Thyroid gland (tissue), 4 donors: Measurements from ENCODE around the gene NR2F1-AS1. TPM values are rescaled to one million over a fixed set of nuclear protein-coding genes. Genes with fewer than 3 reads are reported as not detected.

Experiments
- DNase-seq, 2 donors: peaks; one replicate each; pipeline ENCODE4 v3.0.0-alpha.2; 2019
- H3K27ac ChIP-seq, 3 donors: fragments of 200-600 bp; sonication (generic); 1 replicate in 2 of 3; 2 replicates in 1 of 3; pipeline ENCODE4 v1.5.1; 2016 to 2019; ENCODE audit warnings: mild to moderate bottlenecking in 1 of 3, moderate library complexity in 1 of 3
- H3K27me3 ChIP-seq: fragments of 200-600 bp; sonication (generic); one replicate; pipeline ENCODE4 v1.5.1; 2019
- H3K36me3 ChIP-seq, 2 donors: fragments of 200-600 bp; sonication (generic); one replicate each; pipeline ENCODE4 v1.5.1; 2016 to 2019
- H3K4me1 ChIP-seq, 2 donors: fragments of 200-600 bp; sonication (generic); one replicate each; pipeline ENCODE4 v1.5.1; 2017 to 2019
- H3K4me3 ChIP-seq, 3 donors: fragments of 200-600 bp; sonication (generic); replicated peaks in 1 of 3; 1 replicate in 2 of 3; 2 replicates in 1 of 3; pipeline ENCODE4 v1.5.1; 2016; ENCODE audit warnings: mild to moderate bottlenecking in 1 of 3
- H3K9me3 ChIP-seq: fragments of 200-600 bp; sonication (generic); one replicate; pipeline ENCODE4 v1.5.1; 2017
- POLR2A ChIP-seq, 2 donors: fragments of 450-650 bp; IDR thresholded peaks; one replicate each; pipeline ENCODE4 v1.6.1; 2017; ENCODE audit warnings: antibody characterized with exemption in 2 of 2, mild to moderate bottlenecking in 2 of 2, moderate library complexity in 1 of 2
- WGBS, 2 donors: methylation state at CpG; one replicate each; pipeline ENCODE4 v1.1.5; 2017; 5-methylcytosine and 5-hydroxymethylcytosine counted together
- intact Hi-C: fragments of 100-400 bp; cut with DNase I; formaldehyde crosslinking; loops from one replicate; pipeline ENCODE4 v1.15.1; 2023
- total RNA-seq, 4 donors: library from RNA; depleted of rRNA; stranded (reverse); fragments of >200 nt; gene quantifications; one replicate each; pipeline ENCODE4 v1.2.3, GENCODE V29; 2016
- TF ChIP-seq, protein P1 (sequence below), 6 experiments: fragments of 200-600 bp in 3 of 6; fragments of 450-650 bp in 3 of 6; sonication (generic) in 3 of 6; IDR thresholded peaks; one replicate each; pipeline ENCODE4 v1.5.1; 2016 to 2019; ENCODE audit warnings: antibody characterized with exemption in 6 of 6, mild to moderate bottlenecking in 2 of 6, inconsistent platforms in 1 of 6, moderate library complexity in 1 of 6

The NR2F1-AS1 gene
- total RNA-seq, 4 donors from 2014 or later: 4.1 to 13.8 (median 10.1) TPM

DNA sequence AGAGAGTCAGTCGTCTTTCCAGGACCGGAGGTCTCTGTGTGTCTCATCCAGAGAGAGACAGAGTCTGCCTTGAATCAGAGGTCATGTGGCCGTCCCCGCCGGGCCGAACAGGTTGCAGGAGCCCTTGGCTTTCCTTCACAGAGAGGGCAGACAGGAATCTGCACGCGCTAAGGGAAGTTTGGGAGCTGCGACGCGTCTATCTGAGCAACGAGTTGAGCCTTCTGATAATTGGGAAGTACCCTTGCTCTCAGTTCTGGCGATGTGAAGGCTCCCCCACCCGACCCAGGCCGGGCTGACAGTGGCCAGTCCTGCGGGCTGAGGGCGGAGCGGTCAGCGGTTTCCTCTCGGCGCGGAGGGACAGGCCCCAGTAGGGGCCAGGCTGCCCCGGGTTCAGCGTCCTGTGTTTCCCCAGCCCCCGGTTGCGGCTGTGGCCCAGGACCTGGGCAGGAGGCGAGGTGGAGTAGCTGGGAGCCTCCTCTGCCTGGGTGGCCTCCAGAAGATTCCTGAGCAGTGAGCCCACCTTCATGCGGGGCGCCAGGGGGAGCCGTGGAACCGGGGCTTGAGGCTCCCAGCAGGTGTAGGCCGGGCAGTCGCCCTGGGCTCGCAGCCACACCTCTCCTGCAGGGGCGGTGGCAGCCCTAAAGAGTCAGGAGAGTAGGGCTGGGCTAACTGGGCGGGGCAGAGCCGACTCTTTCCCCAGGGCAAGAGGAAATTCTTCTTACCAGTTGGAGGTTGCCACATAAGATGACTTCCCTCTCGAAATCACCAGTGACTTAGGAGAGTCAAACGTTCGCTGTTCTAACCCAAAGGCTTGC, 15.9 kb upstream of the NR2F1-AS1 start:
- no peak overlapping the region for H3K4me3 ChIP-seq
- no peak for TF ChIP-seq POLR2A (IDR thresholded peaks at IDR 0.05)
- TF ChIP-seq, protein P1, sequence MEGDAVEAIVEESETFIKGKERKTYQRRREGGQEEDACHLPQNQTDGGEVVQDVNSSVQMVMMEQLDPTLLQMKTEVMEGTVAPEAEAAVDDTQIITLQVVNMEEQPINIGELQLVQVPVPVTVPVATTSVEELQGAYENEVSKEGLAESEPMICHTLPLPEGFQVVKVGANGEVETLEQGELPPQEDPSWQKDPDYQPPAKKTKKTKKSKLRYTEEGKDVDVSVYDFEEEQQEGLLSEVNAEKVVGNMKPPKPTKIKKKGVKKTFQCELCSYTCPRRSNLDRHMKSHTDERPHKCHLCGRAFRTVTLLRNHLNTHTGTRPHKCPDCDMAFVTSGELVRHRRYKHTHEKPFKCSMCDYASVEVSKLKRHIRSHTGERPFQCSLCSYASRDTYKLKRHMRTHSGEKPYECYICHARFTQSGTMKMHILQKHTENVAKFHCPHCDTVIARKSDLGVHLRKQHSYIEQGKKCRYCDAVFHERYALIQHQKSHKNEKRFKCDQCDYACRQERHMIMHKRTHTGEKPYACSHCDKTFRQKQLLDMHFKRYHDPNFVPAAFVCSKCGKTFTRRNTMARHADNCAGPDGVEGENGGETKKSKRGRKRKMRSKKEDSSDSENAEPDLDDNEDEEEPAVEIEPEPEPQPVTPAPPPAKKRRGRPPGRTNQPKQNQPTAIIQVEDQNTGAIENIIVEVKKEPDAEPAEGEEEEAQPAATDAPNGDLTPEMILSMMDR (IDR thresholded peaks at IDR 0.05): no peak
- H3K27me3 ChIP-seq: peaks cover 68% of the 10 kb centered on the region
- H3K9me3 ChIP-seq: no peaks in the 10 kb centered on the region
- H3K4me1 ChIP-seq: peaks cover 0 to 16% of the 10 kb centered on the region in 2 donors
- intact Hi-C loops: no loop called here
- no peak overlapping the region for H3K27ac ChIP-seq
- DNase-seq: no peak
- H3K36me3 ChIP-seq: no peaks in the 10 kb centered on the region
- WGBS, 2 donors: 28 to 39% methylated on average over 18 to 31 of the region's 40 CpGs

DNA sequence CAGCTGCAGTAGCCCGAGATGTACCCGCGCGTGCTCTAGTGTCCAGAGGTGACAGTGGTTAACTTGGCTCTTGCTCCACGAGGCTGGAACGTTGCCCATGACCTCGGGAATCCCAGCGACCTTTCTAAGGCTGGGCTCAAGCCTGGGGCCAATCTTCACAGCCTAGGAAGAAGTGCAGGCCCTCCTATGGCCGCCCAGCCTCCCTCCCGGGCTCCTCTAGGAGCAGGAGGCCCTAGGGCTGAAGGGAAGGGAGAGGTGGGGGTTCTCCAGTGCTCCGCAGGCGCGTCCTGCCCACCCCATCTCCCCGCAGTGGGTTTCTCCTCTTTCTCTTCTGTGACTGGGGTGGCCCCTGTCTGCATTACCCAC, 15.3 kb upstream of the NR2F1-AS1 start:
- no peaks in the 10 kb centered on the region for H3K36me3 ChIP-seq
- intact Hi-C loops: no loop called here
- H3K4me3 ChIP-seq: no peak overlapping the region
- H3K27ac ChIP-seq: no peak overlapping the region
- H3K4me1 ChIP-seq: peaks cover 0 to 16% of the 10 kb centered on the region in 2 donors
- no peak for DNase-seq
- TF ChIP-seq, protein P1 (IDR thresholded peaks at IDR 0.05): no peak
- no peak for TF ChIP-seq POLR2A (IDR thresholded peaks at IDR 0.05)
- H3K27me3 ChIP-seq: peaks cover 68% of the 10 kb centered on the region
- WGBS, 2 donors: 24 to 32% methylated on average over 13 to 14 of the region's 14 CpGs
- no peaks in the 10 kb centered on the region for H3K9me3 ChIP-seq

DNA sequence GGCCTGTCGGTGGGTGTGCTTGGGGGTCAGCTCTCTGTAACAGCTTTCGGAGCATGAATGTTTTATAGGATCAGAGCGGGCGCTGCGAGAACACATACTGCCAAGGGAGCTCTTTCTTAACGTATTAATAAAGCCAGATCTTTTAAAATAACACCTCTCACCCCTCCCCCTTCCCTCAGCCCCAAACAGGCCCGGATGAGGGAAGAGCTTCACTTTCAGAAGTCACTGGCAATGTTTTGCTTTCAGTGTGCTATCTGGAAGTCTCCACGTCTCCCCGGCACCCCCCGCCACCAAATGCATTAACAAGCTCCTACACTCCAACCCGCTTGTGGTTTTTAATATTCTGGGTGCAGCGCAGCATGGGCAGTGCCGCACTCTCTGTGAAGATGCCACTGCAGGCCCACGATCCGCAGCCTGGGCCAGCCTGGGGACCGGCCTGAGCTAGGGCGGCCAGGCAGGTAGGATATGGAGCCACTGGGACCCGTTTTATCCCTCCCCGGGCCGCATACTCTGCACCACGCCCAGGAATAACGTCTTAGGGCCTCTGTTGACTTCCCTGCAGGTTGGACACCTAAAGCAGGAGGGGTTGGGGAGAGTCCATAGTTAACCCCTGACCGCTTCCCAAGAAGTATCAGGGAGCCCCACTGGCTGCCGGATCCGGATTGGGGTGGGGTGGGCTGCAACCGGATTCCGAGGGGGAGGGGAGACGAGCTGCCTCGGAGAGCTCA, 14.6 kb upstream of the NR2F1-AS1 start:
- no peak overlapping the region for H3K4me3 ChIP-seq
- TF ChIP-seq, protein P1 (IDR thresholded peaks at IDR 0.05): no peak
- no peak for TF ChIP-seq POLR2A (IDR thresholded peaks at IDR 0.05)
- DNase-seq: no peak
- peaks cover 0 to 16% of the 10 kb centered on the region in 2 donors for H3K4me1 ChIP-seq
- H3K9me3 ChIP-seq: no peaks in the 10 kb centered on the region
- 35 to 44% methylated on average over 16 to 29 of the region's 29 CpGs for WGBS, 2 donors
- peaks cover 66% of the 10 kb centered on the region for H3K27me3 ChIP-seq
- intact Hi-C loops: no loop called here
- H3K36me3 ChIP-seq: no peaks in the 10 kb centered on the region
- no peak overlapping the region for H3K27ac ChIP-seq

DNA sequence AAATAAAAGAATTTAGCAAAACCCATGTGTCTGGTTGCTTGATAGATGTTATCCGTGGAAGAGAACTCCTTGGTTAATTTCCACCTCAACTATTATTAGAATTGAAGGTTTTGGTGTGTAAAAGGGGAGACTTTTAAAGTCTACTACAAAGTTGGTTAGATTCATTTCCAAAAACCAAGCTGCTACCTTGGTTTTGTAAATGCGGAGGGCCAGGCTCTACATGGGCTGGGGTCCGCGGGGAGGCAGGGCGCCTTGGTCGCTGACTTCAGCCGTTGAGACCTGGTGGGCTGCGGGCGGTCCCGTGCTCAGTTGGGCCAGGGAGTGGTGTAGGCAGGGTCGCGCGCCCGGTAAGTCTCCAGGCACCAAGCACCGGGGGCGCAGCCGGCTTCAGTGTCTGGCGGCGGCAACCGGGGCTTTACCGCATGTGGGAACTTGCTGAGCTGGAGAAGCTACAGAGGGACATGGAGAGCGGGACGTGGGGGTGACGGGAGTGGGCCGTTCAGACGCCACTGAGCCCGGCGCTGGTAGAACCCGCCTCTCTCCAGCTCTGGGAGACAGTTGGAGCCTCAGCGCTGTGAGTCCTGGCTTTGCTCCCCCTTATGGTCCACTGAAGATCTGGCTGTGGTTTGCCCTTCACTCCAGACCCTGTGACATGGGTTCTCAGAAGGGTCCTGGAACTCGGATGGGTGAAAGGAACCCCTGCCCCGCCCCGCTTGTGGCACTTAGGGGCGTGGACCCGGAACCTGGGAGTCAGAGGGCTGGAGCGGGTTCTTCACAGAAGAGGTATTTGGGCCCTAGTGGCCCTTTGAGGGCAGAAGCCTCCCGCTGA, 13.8 kb upstream of the NR2F1-AS1 start:
- intact Hi-C loops: no loop called here
- WGBS, 2 donors: 46 to 50% methylated on average over 21 to 23 of the region's 37 CpGs
- Histone ChIP-seq H3K36me3 (no peaks in the 10 kb centered on the region), H3K4me1 (peaks cover 0 to 16% of the 10 kb centered on the region in 2 donors), H3K27me3 (peaks cover 58% of the 10 kb centered on the region), H3K9me3 (no peaks in the 10 kb centered on the region), H3K4me3 (no peak overlapping the region), H3K27ac (no peak overlapping the region)
- TF ChIP-seq, protein P1 (IDR thresholded peaks at IDR 0.05): no peak
- no peak for TF ChIP-seq POLR2A (IDR thresholded peaks at IDR 0.05)
- no peak for DNase-seq
